Osteocyte (in vitro differentiated cells): ENCODE results near the gene RAC2. TPM values are rescaled to one million over a fixed set of nuclear protein-coding genes. Genes with fewer than 3 reads are reported as not detected.

Experiments
- DNase-seq: peaks from one replicate; pipeline ENCODE4 v3.0.0; 2021; ENCODE audit warnings: mixed read lengths; ENCODE audit not compliant: unreplicated experiment; ENCODE audit errors: extremely low spot score
- H3K27ac Mint-ChIP-seq: one replicate; pipeline ENCODE4 v1.8.0; 2021; ENCODE audit warnings: mild to moderate bottlenecking, mixed read lengths; ENCODE audit not compliant: unreplicated experiment
- H3K27me3 Mint-ChIP-seq: one replicate; pipeline ENCODE4 v1.8.0; 2021; ENCODE audit warnings: mixed read lengths; ENCODE audit not compliant: unreplicated experiment
- H3K36me3 Mint-ChIP-seq: one replicate; pipeline ENCODE4 v1.8.0; 2021; ENCODE audit warnings: mixed read lengths; ENCODE audit not compliant: unreplicated experiment
- H3K4me1 Mint-ChIP-seq: one replicate; pipeline ENCODE4 v1.8.0; 2021; ENCODE audit warnings: mixed read lengths; ENCODE audit not compliant: unreplicated experiment
- H3K4me3 Mint-ChIP-seq: one replicate; pipeline ENCODE4 v1.8.0; 2021; ENCODE audit warnings: mild to moderate bottlenecking, moderate library complexity, mixed read lengths; ENCODE audit not compliant: unreplicated experiment
- H3K9me3 Mint-ChIP-seq: one replicate; pipeline ENCODE4 v1.8.0; 2021; ENCODE audit warnings: mixed read lengths; ENCODE audit not compliant: unreplicated experiment
- total RNA-seq: library from RNA; stranded (reverse); gene quantifications from 2 replicates; pipeline ENCODE4 v1.2.1, GENCODE V29; 2021
- TF ChIP-seq, protein P1 (sequence below): fragments of 200-600 bp; sonication (generic); IDR thresholded peaks from 2 replicates; pipeline ENCODE4 v1.5.0; 2021; ENCODE audit warnings: antibody characterized with exemption, mild to moderate bottlenecking, moderate library complexity

Gene RAC2
- total RNA-seq, 1 donor from 2014 or later, result not detected

DNA sequence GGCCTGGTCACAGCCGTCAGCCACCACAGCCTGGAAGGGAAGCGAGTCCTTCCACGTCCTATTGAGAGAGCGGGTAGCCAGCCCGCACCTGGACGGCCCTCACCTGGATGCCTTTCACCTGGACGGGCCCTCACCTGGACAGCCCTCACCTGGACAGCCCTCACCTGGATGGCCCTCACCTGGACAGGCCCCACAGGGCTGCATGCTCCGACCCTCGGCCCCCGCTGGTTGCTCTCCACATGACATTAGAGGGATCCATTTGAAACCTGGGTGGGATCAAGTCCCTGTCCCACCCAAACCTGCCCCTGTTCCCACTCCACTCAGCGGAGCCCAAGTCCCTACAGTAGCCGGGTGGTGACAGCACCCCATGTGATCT lies 59.7 kb downstream of the RAC2 start:
- peaks cover 8% of the 10 kb centered on the region for H3K36me3 Mint-ChIP-seq
- no peaks in the 10 kb centered on the region for H3K9me3 Mint-ChIP-seq
- H3K27me3 Mint-ChIP-seq, result no peaks in the 10 kb centered on the region
- TF ChIP-seq, protein P1, sequence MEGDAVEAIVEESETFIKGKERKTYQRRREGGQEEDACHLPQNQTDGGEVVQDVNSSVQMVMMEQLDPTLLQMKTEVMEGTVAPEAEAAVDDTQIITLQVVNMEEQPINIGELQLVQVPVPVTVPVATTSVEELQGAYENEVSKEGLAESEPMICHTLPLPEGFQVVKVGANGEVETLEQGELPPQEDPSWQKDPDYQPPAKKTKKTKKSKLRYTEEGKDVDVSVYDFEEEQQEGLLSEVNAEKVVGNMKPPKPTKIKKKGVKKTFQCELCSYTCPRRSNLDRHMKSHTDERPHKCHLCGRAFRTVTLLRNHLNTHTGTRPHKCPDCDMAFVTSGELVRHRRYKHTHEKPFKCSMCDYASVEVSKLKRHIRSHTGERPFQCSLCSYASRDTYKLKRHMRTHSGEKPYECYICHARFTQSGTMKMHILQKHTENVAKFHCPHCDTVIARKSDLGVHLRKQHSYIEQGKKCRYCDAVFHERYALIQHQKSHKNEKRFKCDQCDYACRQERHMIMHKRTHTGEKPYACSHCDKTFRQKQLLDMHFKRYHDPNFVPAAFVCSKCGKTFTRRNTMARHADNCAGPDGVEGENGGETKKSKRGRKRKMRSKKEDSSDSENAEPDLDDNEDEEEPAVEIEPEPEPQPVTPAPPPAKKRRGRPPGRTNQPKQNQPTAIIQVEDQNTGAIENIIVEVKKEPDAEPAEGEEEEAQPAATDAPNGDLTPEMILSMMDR, result no peak
- H3K4me1 Mint-ChIP-seq, result peaks cover 32% of the 10 kb centered on the region
- H3K4me3 Mint-ChIP-seq, result no peak overlapping the region
- no peak overlapping the region for H3K27ac Mint-ChIP-seq
- no peak for DNase-seq

DNA sequence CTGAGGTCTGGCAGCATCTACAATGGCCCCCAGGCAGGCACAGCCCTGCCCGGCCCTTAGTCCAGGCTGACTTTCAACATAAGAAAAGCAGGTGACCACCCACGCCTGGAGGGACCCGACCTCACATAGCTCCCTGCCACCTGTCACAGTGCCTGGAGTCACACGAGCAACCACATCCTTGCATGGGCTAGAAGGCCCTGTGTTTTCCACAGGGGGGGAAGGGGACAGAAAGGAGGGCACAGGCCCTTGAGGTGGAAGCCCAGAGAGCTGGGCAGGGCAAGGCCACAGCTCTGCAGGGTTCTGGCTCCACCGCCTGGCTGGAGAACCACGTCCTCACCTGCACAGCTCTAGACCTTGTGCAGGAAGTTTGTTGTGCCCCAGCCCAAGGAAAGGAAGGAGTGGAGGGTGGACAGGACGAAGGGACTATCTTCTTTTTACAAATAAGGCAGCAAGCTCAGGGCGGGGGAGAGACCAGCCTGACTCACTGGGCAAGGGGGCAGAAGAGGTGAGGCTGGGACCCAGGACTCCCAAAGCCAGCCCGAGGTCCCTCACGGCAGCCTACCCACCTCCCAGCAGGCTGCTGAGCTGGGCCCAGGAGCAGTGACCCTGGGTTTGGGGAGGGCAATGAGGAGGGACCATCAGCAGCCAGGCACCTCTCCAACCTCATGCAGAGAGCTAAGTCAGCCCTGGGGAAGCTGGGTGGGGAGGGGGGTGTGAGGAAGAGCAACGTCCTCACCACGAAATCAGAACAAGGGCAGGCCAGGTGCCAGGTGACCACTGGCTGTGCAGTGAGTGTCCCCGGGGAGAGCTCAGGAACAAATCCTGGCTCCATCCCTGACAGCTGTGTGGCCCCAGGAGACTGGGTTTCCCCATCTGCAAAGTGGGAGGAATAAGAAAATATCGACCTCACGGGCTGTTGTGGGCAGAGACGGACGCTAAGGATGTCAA lies 60.4 kb downstream of the RAC2 start:
- H3K9me3 Mint-ChIP-seq, result no peaks in the 10 kb centered on the region
- H3K27ac Mint-ChIP-seq, result no peak overlapping the region
- no peak for DNase-seq
- no peak overlapping the region for H3K4me3 Mint-ChIP-seq
- H3K4me1 Mint-ChIP-seq, result peaks cover 30% of the 10 kb centered on the region
- H3K27me3 Mint-ChIP-seq, result no peaks in the 10 kb centered on the region
- TF ChIP-seq, protein P1, result no peak
- peaks cover 8% of the 10 kb centered on the region for H3K36me3 Mint-ChIP-seq

DNA sequence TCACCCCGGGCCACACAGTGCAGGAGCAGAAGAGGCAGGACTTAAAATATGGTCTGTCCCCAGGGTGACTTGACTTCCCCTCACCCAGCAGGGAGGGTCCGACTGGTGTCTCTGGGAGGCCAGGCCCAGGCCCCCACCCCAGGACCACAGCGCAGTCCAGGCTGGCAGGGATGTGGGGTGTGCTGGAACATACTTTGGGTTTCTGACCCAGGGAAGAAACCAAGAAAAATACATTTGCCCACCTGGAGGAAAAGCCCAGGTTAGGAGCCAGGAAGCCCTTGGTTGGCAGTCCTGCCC lies 61.2 kb downstream of the RAC2 start:
- H3K9me3 Mint-ChIP-seq, result no peaks in the 10 kb centered on the region

DNA sequence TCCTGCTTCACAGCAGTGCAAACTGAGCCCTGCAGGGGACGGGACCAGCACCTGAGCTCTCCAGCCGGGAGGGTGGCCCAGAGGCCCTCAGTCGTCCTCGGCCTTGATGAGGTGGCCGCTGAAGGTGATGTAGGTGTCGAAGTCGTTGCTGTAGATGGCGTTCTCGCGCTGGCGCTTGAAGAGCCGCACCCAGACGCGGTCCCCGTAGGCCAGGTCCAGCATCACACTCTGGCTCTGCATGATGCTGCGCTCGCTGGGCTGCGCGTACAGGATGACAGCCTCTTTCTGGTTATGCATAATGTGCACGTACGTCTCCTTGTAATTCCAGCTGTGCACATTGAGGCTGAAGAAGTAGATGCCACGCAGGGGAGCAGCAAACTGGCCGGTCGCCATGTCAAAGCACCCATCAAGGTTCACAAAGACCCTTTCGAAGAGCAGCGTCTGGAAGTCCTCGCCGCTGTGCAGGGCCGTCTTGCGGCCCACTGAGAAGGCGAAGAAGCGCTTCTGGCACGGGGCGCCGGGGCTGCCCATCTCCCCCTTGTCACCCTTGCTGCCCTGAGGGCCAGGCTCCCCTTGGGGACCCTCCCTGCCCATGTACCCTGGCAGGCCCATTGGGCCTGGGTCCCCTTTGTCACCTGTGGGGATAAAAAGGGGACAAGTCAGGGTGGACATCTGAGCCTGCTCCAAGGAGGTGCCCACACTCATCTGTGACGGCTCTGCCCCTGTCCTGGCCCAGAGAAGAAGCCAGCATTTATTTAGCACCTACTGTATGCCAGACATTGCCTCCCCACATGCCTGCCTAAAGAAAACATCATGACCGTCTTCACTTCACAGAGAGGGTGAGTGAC lies 61.7 kb downstream of the RAC2 start:
- no peaks in the 10 kb centered on the region for H3K9me3 Mint-ChIP-seq
- TF ChIP-seq, protein P1, result no peak
- DNase-seq, result no peak

More for the DNA sequence above, 61.2 kb downstream of the RAC2 start:
- Mint-ChIP-seq H3K36me3 (peaks cover 8% of the 10 kb centered on the region), H3K4me1 (peaks cover 30% of the 10 kb centered on the region), H3K4me3 (no peak overlapping the region), H3K27me3 (no peaks in the 10 kb centered on the region), H3K27ac (no peak overlapping the region)
- TF ChIP-seq, protein P1, result no peak
- no peak for DNase-seq

DNA sequence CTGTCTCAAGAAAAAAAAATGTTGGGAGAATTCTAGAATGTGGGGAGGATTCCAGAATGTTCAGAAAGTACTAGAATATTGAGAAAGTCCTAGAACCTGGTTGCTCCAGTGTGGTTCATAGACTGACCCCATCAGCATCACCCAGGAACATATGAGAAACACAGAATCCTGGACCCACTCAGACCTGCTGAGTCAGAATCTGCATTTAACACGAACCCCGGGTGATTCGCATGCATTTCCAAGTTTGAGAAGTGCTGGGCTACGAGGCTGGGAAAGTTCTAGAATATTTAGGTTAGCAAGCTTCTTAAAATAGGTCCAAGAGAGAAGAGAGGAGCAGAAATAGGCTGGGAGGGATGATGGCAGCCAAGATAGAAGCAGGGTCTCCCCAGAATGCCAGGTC lies 62.4 kb downstream of the RAC2 start:
- TF ChIP-seq, protein P1, result no peak
- Mint-ChIP-seq H3K4me1 (peaks cover 28% of the 10 kb centered on the region), H3K27me3 (no peaks in the 10 kb centered on the region), H3K9me3 (no peaks in the 10 kb centered on the region), H3K4me3 (no peak overlapping the region), H3K27ac (no peak overlapping the region), H3K36me3 (peaks cover 8% of the 10 kb centered on the region)
- DNase-seq, result no peak

More for the DNA sequence above, 61.7 kb downstream of the RAC2 start:
- Mint-ChIP-seq H3K27me3 (no peaks in the 10 kb centered on the region), H3K27ac (no peak overlapping the region), H3K36me3 (peaks cover 8% of the 10 kb centered on the region), H3K4me3 (no peak overlapping the region), H3K4me1 (peaks cover 30% of the 10 kb centered on the region)
